ENCODE measurements around the gene RAB42.

Gene RAB42

GRCh38 chr1:28606771-28607170, 14.7 kb downstream of the RAB42 start:
- no peak for DNase-seq (ENCODE audit: low read depth, low spot score)
- CTCF ChIA-PET: interaction anchor here (3.4 to 7.0 kb wide), 3 partner anchors 14 to 246 kb away, joined by 10 to 144 read pairs (median 114); no protein-coding TSS in a partner anchor
- TF ChIP-seq CTCF (IDR thresholded peaks at IDR 0.05; ENCODE audit: insufficient read depth, low read length, missing control alignments): no peak
- POLR2A ChIA-PET: no interaction called here
- no peak overlapping the region for H3K4me3 ChIP-seq (ENCODE audit: low read depth, low read length)

DNA sequence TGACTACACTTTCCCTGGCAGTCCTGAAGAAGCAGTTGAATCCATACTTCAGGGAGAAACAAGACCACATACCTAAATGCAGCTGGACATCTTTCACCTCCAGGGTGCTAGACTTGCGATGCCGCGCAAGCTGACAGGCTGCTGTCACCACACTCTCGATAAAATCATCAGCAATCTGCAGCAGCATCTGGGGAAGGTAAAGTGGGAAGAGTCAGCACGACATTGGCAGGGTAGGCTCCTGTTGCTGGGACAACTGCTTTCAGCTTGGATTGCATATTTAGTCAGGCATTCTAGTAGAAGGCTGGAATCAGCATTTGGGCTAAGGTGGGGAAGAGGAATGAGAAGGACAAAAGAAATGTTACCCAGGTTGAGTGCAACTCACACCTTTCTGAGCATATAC, 21.1 kb downstream of the RAB42 start:
- ChIA-PET POLR2A (interaction anchor here (0.9 kb wide), 1 partner anchor 31 kb away, joined by 3 read pairs; no protein-coding TSS in a partner anchor), CTCF (interaction anchor here (8.8 kb wide), 1 partner anchor 10 kb away, joined by 61 read pairs; no protein-coding TSS in a partner anchor)
- H3K4me3 ChIP-seq (ENCODE audit: low read depth, low read length): no peak overlapping the region
- DNase-seq (ENCODE audit: low read depth, low spot score): no peak
- no peak for TF ChIP-seq CTCF (IDR thresholded peaks at IDR 0.05; ENCODE audit: insufficient read depth, low read length, missing control alignments)

- DNase-seq (ENCODE audit: low read depth, low spot score): no peak
- ChIA-PET POLR2A (no interaction called here), CTCF (no interaction called here)
- no peak for TF ChIP-seq CTCF (IDR thresholded peaks at IDR 0.05; ENCODE audit: insufficient read depth, low read length, missing control alignments)
- no peak overlapping the region for H3K4me3 ChIP-seq (ENCODE audit: low read depth, low read length)
These were observed 39.6 kb downstream of the RAB42 start for GRCh38 chr1:28631713-28632112.

DNA sequence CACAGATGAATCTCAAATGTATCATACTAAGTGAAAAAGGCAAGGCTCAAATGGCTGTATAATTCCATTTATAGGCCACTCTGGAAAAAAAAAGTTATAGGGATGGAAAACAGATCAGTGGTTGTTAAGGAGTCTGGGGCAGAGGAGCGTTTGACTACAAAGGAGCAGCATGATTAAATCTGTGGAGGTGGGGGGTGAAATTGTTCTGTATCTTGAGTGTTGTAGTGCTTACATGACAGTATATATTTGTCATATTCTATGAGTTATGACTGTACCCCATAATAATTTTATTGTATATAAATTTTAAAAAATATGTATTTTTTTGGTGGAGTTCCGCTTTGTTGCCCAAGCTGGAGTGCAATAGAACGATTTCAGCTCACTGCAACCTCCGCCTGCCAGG, 40.5 kb downstream of the RAB42 start:
- ChIA-PET CTCF (interaction anchor here (0.6 kb wide), 1 partner anchor 29 kb away, joined by 3 read pairs; no protein-coding TSS in a partner anchor), POLR2A (no interaction called here)
- H3K4me3 ChIP-seq (ENCODE audit: low read depth, low read length): no peak overlapping the region
- TF ChIP-seq CTCF (IDR thresholded peaks at IDR 0.05; ENCODE audit: insufficient read depth, low read length, missing control alignments): no peak
- no peak for DNase-seq (ENCODE audit: low read depth, low spot score)

GRCh38 chr1:28640766-28641165, 48.7 kb downstream of the RAB42 start:
- DNase-seq (ENCODE audit: low read depth, low spot score): no peak
- peak; percentile 23 for TF ChIP-seq CTCF (IDR thresholded peaks at IDR 0.05; ENCODE audit: insufficient read depth, low read length, missing control alignments)
- H3K4me3 ChIP-seq (ENCODE audit: low read depth, low read length): no peak overlapping the region
- POLR2A ChIA-PET: interaction anchor here (1.3 kb wide), 1 partner anchor 8 kb away, joined by 6 read pairs; the partner anchor contains the start of gene RNU11
- CTCF ChIA-PET: interaction anchor here (1.1 to 1.8 kb wide), 4 partner anchors 16 to 238 kb away, joined by 3 to 11 read pairs (median 6); no protein-coding TSS in a partner anchor

- ChIA-PET POLR2A (interaction anchor here (0.6 to 2.9 kb wide), 11 partner anchors 25 to 282 kb away, joined by 3 to 20 read pairs (median 4); partner anchors contain the start of genes GMEB1 and YTHDF2), CTCF (interaction anchor here (0.9 to 2.4 kb wide), 6 partner anchors 26 to 284 kb away, joined by 3 to 12 read pairs (median 4); partner anchors contain the start of genes GMEB1 and YTHDF2)
- TF ChIP-seq CTCF (IDR thresholded peaks at IDR 0.05; ENCODE audit: insufficient read depth, low read length, missing control alignments): no peak
- no peak for DNase-seq (ENCODE audit: low read depth, low spot score)
- H3K4me3 ChIP-seq (ENCODE audit: low read depth, low read length): peak overlapping the region; percentile 97
These were observed 50.2 kb downstream of the RAB42 start for GRCh38 chr1:28642056-28642846.

All from AG04449 (cell line).